Activated CD4-positive, alpha-beta T cell treated with anti-CD3 and anti-CD28 coated beads, Interleukin-2, Interleukin-4, amounts not matched to agents 100 ng/mL and 50 ng/mL, durations not matched to agents 16 hours and 8 hours (primary cell): ENCODE results near the gene OR5A2.
"Not testable (repeated sequence)": the region's sequence is repeated elsewhere in the genome, so short reads cannot be mapped to it uniquely, and the experiment has no call there.

Experiments used
- DNase-seq: peaks from one replicate; pipeline ENCODE4 v3.0.0-alpha.2; 2020; ENCODE audit warnings: low spot score

Gene OR5A2, protein sequence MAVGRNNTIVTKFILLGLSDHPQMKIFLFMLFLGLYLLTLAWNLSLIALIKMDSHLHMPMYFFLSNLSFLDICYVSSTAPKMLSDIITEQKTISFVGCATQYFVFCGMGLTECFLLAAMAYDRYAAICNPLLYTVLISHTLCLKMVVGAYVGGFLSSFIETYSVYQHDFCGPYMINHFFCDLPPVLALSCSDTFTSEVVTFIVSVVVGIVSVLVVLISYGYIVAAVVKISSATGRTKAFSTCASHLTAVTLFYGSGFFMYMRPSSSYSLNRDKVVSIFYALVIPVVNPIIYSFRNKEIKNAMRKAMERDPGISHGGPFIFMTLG

DNA sequence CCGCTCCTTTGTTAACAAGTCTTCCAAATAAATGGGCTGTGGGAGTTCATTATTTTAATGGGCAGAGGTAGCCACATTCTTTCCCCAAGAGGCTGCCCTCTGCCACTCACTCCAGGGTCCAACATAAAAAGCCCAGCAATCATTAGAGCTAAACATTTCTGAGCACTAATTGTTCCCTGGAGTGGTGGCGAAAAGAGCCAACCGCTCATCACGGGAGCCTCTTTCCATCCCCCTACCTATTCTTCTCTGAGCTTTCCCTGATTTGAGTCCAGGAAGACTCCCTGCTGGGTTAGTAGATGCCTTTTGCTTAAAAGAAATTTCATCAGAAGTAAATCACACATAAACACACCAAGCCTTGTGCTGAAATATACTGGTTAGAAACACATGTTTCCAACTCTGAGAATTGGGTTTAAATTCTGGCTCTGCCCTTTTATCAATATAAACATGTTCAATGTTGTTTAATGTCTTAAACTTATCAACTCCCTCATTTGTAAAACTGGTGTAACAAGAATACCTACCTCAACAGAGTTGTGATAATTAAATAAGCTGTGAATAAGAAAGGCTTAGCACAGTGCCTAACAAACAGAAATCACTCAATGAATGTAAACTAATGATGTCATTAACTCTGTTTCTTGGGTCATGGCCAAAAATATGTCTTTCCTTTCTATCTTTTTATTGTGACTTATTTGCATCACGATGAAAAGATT lies at the start of gene OR5A2:
TSS of gene OR5A2 (minus strand) at position 53 of the 707 bp plus-strand sequence. CDS start 3,460 bp downstream, outside the sequence.
- no peak for DNase-seq

DNA sequence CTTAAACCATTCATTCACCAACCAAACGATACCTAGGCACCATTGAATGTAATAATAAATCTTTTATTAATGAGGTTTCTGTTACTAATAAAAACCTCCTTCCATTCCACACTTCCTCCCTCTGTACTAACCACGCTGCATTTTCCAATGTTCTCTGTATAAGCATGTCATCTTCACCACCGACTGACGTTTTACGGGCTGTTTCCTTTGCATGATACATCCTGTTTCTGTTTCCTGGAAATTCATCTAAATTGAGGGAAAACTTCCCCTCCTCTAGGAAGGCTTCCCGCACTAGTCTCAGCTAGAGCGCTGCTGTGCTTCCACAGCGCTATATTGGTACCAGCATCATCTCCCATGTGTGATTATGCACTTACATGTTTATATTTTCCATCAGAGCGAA lies 49.0 kb upstream of the OR5A2 start:
- no peak for DNase-seq

DNA sequence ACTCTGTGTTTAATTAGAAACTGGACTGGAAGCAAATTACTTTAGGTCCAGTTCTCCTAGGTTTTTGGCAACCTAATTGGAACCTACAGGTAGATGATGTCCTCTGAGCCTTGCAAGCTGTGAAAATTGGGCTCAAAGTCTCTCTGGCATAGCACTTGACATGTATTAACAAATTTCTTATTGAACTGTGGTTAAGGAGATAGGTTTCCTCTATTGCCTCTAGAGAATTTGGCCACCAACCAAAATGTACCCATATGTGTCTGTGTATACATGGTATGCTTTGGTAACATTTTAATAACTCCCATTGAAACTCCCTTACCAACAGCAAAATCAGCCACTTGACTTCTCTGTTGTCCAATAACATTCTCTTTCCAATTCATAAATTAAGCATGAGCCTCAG lies 46.8 kb upstream of the OR5A2 start, which contains the start of gene OR4D10:
TSS of gene OR4D10 (plus strand) at position 301 of the 400 bp plus-strand sequence. CDS start 4,115 bp downstream, outside the sequence.
- DNase-seq = no peak

DNA sequence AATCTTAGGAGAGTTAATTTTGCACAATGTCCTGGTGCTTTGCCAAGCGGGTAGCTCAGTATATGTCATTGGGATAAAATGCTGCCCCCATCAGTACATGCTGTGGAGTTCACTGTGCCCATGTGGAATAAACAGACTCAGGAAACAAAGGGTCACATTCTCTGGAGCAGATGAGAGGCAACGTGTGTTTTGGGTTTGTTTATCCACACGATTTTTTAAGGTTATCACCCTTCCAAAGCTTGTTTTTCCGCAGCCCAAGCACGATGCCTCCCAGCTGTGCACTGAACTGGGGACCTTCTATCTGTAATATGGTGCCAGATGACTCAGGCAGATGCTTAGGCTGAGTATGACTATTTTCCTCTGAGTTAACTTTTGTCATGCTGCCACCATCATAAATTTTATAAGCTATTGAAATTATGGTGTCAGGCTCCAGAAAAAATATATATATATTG lies 37.0 kb upstream of the OR5A2 start:
- no peak for DNase-seq

DNA sequence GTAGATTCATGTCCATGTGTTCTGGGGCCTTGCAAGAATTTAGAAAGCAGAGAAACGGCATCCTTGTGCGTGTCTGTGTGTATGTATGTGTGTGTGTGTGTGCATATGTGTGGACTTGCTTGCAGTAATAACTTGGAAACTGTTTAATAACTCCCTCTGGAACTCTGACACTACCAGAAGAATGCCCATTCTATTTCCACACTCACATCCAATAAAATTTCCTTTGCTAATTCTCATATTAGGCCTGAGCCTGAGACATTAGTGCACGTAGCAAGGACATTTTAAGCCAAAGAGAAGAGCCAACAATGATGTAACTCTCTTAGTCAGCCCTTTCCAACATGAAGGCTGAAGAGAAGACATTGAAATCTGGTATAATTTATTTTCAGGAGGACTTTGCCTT lies 33.7 kb upstream of the OR5A2 start:
- no peak for DNase-seq

DNA sequence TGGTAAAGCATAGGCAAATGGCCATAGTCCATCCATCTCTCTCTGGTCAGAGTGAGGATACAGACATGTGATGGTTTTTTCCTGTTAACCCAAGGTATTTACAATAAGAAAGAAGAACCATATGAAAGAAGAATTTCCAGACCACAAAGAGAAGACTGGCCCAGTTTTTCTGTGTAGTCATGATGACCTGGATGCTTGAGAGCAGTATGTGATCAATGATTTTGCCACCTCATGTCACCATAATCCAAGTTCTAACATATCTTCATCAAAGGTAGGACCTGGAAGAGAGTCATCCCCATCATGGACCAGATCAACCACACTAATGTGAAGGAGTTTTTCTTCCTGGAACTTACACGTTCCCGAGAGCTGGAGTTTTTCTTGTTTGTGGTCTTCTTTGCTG lies 30.4 kb upstream of the OR5A2 start, which contains the start of gene OR4D6:
TSS of gene OR4D6 (plus strand) at position 301 of the 400 bp plus-strand sequence. CDS start at position 301, 0 bp downstream.
- no peak for DNase-seq

DNA sequence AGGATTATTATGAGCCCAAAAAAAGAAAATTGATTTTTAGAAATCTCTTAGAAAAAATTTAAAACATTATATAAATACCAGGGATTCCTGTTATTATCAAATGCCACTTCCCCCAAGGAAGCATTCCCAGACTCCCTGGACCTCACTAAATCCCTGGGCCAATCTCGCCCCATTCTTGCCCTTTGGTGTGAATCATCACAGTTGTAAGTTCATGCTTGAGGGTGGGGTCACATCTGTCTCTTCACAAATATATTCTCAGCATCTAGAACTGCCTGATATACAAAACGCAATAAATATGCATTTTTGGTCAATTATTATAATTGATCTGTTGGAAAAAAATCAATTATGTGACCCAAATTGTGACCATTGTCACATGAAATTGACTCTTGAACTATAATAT lies 22.3 kb upstream of the OR5A2 start:
- no peak for DNase-seq

DNA sequence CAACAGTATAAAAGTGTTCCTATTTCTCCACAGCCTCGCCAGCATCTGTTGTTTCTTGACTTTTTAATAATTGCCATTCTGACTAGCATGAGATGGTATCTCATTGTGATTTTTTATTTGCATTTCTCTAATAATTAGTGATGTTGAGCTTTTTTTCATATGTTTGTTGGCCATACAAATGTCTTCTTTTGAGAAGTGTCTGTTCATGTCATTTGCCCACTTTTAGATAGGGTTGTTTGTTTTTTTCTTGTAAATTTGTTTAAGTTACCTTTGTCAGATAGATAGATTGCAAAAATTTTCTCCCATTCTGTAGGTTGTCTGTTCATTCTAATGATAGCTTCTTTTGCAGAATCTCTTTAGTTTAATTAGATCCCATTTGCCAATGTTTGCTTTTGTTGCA lies 19.4 kb upstream of the OR5A2 start:
- not testable (repeated sequence) for DNase-seq

DNA sequence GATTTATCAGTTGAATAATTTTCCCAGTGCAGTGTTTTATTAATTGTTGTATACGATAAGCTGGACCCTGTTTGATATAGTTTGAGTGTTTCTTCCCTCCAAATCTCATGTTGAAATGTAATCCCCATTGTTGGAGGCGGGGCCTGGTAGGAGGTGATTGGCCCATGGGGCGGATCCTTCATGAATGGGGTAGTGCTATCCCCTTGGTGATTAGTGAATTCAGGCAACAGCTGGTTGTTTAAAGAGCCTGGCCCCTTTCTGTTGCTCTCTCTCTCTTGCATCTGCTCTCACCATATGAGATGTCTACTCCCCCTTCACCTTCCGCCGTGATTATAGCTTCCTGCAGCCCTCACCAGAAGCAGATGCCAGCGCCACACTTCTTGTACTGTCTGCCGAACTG lies 11.6 kb upstream of the OR5A2 start:
- DNase-seq = no peak

DNA sequence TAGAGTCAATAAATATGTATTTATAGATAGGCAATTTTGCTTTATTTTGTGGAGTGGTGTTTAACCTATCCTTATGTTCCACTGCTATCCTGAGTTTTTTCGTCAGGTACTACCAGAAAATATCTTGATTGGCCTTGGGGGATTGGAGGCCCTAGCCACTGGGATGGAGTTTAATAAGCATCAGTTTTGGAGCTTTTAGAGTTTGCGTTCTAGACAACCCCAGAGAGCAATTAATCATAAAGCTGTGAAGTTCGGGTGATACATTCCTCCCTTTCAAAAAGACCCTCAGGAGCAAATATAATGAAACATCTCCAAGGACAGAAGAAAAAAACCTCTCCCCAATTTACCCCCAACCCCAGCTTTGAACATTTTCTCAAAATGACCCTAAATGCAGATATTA lies 10.0 kb upstream of the OR5A2 start, which contains the start of gene OR5A1:
TSS of gene OR5A1 (plus strand) at position 301 of the 400 bp plus-strand sequence. CDS start 6,700 bp downstream, outside the sequence.
- DNase-seq = no peak

DNA sequence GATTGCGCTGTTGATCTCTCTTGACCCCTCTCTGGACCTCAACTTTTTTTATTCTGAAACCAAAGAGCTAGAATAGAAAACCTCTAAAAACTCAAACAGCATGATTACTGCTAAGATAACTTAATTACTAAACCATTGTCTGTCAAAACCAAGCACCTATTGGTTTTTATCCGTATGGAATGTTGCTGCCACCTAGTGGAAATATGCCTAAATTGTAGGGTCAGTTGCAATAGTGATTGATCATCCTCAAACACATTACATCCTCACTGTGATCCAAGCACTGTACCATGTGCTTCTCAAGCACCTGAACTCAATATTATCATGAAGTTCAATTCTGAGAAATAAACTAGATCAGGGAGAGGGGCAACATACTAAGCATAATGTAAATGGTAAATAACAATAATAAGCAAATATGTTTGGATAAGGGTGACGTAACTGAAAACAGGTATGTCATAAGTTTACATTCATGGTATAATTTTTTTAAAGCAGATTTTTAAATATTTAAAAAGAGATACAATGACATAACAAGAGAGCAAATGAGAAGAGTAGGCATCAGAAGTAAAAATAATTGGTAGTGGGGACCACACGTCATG lies 3.8 kb upstream of the OR5A2 start:
- peak; percentile 63 for DNase-seq

DNA sequence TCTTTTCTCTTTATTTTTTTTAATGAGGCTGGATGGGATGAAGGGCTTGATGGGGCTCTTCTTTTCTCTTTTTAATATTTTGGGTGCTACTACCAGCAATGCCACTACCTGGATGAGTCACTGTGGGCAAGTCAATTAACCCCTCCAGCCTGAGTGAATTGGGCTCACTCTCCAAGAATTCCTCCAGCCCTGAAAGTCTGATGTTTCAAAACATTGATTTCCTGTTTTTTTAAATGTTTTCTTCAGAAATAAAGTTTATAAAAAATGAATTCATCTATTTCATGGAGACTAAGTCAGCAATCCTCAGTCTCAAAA lies 812 bp upstream of the OR5A2 start:
- no peak for DNase-seq

DNA sequence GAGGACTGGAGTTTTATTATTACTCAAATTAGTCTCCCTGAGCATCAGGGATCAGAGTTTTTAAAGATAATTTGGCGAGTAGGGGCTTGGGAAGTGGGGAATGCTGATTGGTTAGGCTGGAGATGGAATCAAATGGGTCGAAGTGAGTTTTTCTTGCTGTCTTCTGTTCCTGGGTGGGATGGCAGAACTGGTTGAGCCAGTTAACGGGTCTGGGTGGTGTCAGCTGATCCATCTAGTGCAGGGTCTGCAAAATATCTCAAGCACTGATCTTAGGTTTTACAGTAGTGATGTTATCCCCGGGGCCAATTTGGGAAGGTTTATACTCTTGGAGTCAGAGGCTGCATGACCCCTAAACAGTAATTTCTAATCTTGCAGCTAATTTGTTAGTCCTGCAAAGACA lies 1.1 kb downstream of the OR5A2 start:
- DNase-seq = no peak

DNA sequence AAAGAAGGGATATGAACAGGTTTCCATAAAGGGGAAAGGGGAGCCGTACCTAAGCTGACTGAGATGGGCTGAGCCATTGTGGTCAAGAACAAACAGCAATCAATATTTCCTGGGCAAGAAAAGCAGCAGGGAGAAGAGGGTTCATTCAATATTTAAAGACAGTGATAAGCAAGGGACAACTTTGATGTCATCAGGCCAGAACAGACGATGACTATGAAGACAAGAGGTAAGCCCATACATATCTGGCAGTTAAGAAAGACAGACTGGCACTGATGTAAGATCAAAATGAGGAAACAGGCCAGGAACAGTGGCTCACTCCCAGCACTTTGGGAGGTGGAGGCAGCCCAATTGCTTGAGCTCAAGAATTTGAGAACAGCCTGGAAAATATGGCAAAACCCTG lies 2.4 kb downstream of the OR5A2 start:
- DNase-seq = no peak

DNA sequence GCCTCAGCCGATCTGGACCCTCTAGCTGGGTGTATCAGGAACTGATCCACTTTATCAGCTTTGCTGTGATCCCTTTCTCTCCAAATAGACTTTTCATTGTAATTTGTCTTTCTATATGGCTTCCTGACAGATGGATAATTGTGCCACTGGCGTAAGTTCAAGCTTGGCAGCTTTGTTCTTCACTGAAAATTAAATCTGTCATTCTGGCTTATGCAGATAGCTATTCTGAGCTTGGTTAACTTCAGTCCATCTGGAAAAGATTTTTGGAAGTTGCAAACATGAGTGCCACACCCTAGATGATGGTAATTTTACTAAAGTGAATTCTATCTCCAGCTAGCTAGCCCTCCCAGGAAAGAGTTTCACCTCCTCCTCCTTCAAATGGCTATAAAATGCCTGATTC lies 8.1 kb downstream of the OR5A2 start:
- no peak for DNase-seq

DNA sequence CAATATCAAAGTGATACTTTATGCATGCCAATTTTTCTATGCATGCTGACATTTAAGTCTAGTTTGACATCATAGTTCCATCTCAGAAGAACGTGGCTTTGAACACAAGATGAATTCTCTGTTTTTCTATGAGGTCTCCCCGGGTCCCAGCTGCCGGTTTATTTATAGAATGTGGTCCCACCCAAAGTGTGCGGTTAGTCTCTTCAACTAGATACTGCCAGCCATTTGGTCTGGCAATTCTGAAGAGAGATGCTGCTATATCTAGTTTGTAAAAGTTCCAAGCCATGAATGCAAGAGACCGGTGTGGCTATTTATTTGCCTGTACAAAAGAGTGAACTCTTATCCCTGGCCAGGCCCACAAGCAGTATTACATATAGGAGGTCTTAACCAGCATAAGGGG lies 9.2 kb downstream of the OR5A2 start:
- DNase-seq = no peak

DNA sequence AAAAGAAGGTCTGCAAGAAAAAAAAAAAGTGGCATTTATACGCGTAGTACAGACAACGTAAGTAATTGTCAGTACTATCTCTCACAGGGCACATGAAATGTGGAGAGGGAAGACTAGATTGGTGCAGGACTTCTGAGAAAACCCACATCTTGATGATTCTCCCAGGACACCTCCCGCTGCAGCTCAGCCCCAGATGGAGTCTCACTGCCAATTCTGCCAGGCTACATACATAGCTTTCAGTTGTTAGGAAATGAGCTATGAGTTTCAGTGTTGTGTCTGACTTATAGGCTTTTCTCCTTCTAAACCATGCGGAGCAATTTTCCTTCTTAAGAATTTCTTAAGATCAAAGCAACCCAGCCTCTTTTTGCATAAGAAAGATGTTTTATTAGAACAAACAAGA lies 9.6 kb downstream of the OR5A2 start:
- DNase-seq = no peak

DNA sequence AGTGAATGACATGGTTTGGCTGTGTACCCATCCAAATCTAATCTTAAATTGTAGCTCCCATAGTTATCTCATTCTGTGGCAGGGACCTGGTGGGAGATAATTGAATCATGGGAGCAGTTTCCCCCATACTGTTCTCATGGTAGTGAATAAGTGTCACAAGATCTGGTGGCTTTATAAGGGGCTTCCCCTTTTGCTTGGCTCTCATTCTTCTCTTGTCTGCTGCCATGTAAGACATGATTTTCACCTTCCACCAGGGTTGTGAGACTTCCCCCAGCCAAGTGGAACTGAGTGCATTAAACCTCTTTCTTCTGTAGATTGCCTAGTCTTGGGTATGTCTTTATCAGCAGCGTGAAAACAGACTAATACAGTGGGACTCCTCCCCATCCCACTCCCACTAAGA lies 11.1 kb downstream of the OR5A2 start:
- DNase-seq = no peak

DNA sequence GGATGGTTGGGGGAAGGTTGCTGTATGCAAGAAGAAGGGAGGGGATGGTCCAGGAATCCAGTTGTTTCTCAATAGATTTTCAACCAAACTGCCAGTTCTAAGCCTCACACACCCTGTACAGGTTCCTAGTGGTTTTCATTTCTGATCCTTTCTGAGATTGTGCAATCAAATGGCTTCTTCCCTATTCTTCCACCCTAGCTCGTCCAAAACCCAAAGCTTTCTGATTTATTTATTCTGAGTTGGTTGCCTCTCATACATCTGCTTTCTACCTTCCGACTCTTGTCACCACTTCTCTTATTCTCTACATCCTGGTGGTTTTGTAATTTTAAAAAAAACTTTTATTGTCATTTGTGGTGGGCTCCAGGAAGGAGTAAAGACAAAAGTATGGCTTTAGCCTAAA lies 12.6 kb downstream of the OR5A2 start:
- no peak for DNase-seq

DNA sequence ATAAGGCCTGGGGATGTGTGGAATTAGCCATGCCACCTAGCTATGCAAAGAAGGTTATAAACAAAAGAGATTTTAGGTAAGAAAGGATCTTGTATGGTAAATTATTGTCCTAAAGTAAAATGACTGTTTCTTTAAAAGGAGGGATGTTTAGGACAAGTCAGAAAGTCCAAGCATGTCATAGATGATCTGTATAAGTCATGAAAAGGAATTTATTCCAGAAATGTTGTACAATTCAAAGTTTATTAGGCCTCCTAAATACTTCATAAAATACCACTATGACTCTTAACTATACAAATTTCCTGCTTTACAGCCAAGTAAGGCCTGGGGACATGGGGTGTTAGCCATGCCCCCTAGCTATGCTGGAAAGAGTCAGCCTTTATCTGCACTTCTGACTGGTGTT lies 22.7 kb downstream of the OR5A2 start:
- DNase-seq = no peak

DNA sequence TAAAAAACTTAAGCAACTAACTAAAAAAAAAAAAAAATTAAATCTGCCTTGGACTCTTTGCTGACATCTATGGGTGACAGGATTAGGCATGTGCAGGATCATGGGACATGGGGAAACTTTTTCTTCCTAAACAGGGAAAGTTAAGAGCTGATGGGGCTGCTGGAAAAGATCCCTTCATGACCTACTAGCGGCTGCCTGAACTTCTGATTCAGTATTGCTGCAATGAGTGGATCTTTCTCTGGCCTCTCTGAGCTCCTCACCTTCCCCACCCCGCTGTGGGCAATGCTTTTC lies 25.0 kb downstream of the OR5A2 start:
- no peak for DNase-seq

DNA sequence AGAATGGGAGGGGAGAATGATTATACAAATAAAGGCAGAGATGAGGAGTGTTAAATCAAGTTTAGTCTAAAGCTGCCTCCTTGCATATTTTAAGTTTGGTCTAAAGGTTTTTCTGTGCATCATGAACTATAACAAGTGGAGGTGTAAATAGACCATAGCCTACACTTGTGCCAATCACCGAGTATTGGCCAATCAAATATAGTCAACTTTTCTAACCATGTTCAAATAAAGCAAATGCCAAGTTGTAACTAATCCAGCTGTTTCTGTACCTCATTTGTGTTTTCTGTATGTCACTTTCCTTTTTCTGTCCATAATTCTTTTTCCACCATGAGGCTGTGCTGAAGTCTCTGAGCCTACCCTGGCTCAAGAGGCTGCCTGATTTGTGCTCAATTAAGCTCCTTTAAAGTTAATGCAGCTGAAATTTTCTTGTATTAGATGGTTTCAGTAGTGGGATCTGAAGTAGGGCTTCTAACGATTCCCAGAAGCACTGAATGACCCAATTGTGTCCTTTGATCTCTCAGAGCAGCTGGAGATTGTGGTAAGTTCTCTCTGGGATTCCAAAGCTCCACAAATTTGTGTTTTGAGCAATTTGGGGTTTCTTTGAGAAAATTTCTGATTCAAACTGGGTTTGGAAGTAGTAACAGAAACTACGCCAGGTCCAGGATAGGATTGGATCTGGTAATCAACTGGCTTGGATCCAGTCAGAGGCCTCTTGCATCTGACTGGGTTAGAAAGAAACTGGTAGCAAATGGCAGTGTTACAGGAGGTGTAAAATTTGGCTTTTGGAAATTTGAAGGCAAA lies 25.6 kb downstream of the OR5A2 start:
- no peak for DNase-seq
